K562 (cell line): ENCODE results near the gene ANO6. TPM values are rescaled to one million over a fixed set of nuclear protein-coding genes. Genes with fewer than 3 reads are reported as not detected.

ENCODE experiments used
- ATAC-seq: fragments of 200-7000 bp; cut with Tn5 transposase; 3 replicates; pipeline ENCODE4 v1.9.1; 2020; ENCODE audit warnings: moderate library complexity
- BruUV-seq: library from RNA; stranded (reverse); fragments of 400-500 nt; replicated peaks from 2 replicates; lab custom pipeline; 2021; lab: Mats Ljungman, UMichigan
- CTCF ChIA-PET: fragments of 300-600 bp; formaldehyde crosslinking; extraction: SDS; loops from one replicate; lab custom pipeline; 2021; ENCODE audit warnings: low intra/inter-chr PET ratio; lab: Yijun Ruan, JAX
- POLR2A ChIA-PET: fragments of 300-600, 350-650 bp; sonication (Branson Sonifier 250); formaldehyde crosslinking; extraction: SDS; loops from one replicate; lab custom pipeline; 2021; ENCODE audit warnings: antibody characterized with exemption, inconsistent platforms; lab: Yijun Ruan, JAX
- DNase-seq, 4 experiments: peaks; one replicate each; pipeline versions ENCODE4 v3.0.0 to v3.0.0-alpha.2; 2011 to 2018; ENCODE audit warnings: low spot score in 3 of 4, mixed read lengths in 3 of 4; ENCODE audit errors: extremely low read depth in 1 of 4
- FAIRE-seq: peaks from 2 replicates; lab custom pipeline; 2011; peaks lifted over from hg19 to GRCh38; lab: Jason Lieb, UNC
- H2AFZ ChIP-seq: 2 replicates; pipeline ENCODE4 v1.6.0; 2011; ENCODE audit warnings: low read depth, low read length, control low read depth, inconsistent platforms
- H3K27ac ChIP-seq: fragments of 200-600 bp; 3 replicates; pipeline ENCODE4 v1.8.0; 2011; ENCODE audit warnings: low read depth, mild to moderate bottlenecking, control low read depth, inconsistent platforms, low read length, moderate library complexity, mixed read lengths; ENCODE audit errors: extremely low read depth
- H3K27me3 ChIP-seq, 2 experiments: fragments of 300-600 bp in 1 of 2; 2 replicates in 1 of 2; 3 replicates in 1 of 2; pipeline versions ENCODE4 v1.6.0 to v1.8.0; 2011; ENCODE audit warnings: inconsistent platforms in 2 of 2, low read length in 2 of 2, mild to moderate bottlenecking in 1 of 2, mixed read lengths in 1 of 2, moderate library complexity in 1 of 2; ENCODE audit not compliant: control insufficient read depth in 2 of 2, insufficient read depth in 2 of 2
- H3K36me3 ChIP-seq: fragments of 300-600 bp; 3 replicates; pipeline ENCODE4 v1.8.0; 2011; ENCODE audit warnings: mild to moderate bottlenecking, low read length, inconsistent platforms; ENCODE audit not compliant: control insufficient read depth, insufficient read depth
- H3K4me1 ChIP-seq, 2 experiments: fragments of 200-600 bp in 1 of 2; replicated peaks in 1 of 2; 2 replicates in 1 of 2; 3 replicates in 1 of 2; pipeline versions ENCODE4 v1.5.1 to v1.8.0; 2011; ENCODE audit warnings: inconsistent platforms in 2 of 2, low read length in 2 of 2, mild to moderate bottlenecking in 1 of 2, mixed read lengths in 1 of 2, moderate library complexity in 1 of 2; ENCODE audit not compliant: control insufficient read depth in 2 of 2, insufficient read depth in 2 of 2
- H3K4me2 ChIP-seq: 2 replicates; pipeline ENCODE4 v1.6.1; 2011; ENCODE audit warnings: low read length, control low read depth, inconsistent platforms, mixed read lengths; ENCODE audit not compliant: insufficient read depth
- H3K4me3 ChIP-seq: fragments of 200-600 bp; sonication (generic), shearing (Covaris generic); 2 replicates; pipeline ENCODE4 v1.5.1; 2016; ENCODE audit warnings: control low read depth, inconsistent platforms
- H3K79me2 ChIP-seq: fragments of 200-600 bp; 3 replicates; pipeline ENCODE4 v1.8.0; 2011; ENCODE audit warnings: low read length, inconsistent platforms; ENCODE audit not compliant: control insufficient read depth, insufficient read depth
- H3K9ac ChIP-seq, 2 experiments: 2 replicates each; pipeline versions ENCODE4 v1.6.0 to v1.6.1; 2011; ENCODE audit warnings: low read depth in 2 of 2, low read length in 2 of 2, control low read depth in 1 of 2, inconsistent platforms in 1 of 2, mild to moderate bottlenecking in 1 of 2, mixed read lengths in 1 of 2; ENCODE audit not compliant: insufficient read depth in 1 of 2
- H3K9me1 ChIP-seq: one replicate; pipeline ENCODE4 v1.6.0; 2011; ENCODE audit warnings: inconsistent platforms, mild to moderate bottlenecking, low read length, moderate library complexity; ENCODE audit not compliant: control insufficient read depth, insufficient read depth
- H3K9me3 ChIP-seq: replicated peaks from 2 replicates; pipeline ENCODE4 v1.5.1; 2011; ENCODE audit warnings: low read depth, low read length, inconsistent platforms; ENCODE audit not compliant: control insufficient read depth, insufficient read depth
- H4K20me1 ChIP-seq: replicated peaks from 2 replicates; pipeline ENCODE4 v1.6.1; 2011; ENCODE audit warnings: low read length, inconsistent platforms, mixed read lengths; ENCODE audit not compliant: control insufficient read depth, insufficient read depth
- DLX4 ChIP-seq: fragments of 250-450 bp; sonication (Bioruptor Pico); IDR thresholded peaks from 2 replicates; pipeline ENCODE4 v1.6.1; 2021; ENCODE audit warnings: mild to moderate bottlenecking
- HDAC2 ChIP-seq: fragments of 450-650 bp; IDR thresholded peaks from 2 replicates; pipeline ENCODE4 v1.6.1; 2016; ENCODE audit warnings: mild to moderate bottlenecking
- HDAC3 ChIP-seq: fragments of 450-650 bp; IDR thresholded peaks from 2 replicates; pipeline ENCODE4 v1.6.1; 2018; ENCODE audit warnings: borderline replicate concordance, mild to moderate bottlenecking, moderate library complexity; ENCODE audit not compliant: partially characterized antibody
- HEY1 ChIP-seq: fragments of 250-450 bp; sonication (Bioruptor Pico); IDR thresholded peaks from 2 replicates; pipeline ENCODE4 v1.5.0; 2020; ENCODE audit warnings: mild to moderate bottlenecking, moderate library complexity, borderline replicate concordance
- MIER1 ChIP-seq: fragments of 450-650 bp; IDR thresholded peaks from 2 replicates; pipeline ENCODE4 v1.6.1; 2016; ENCODE audit warnings: antibody characterized with exemption, mild to moderate bottlenecking, low read depth
- NFE2L1 ChIP-seq: fragments of 450-650 bp; IDR thresholded peaks from 2 replicates; pipeline ENCODE4 v1.6.1; 2016; ENCODE audit warnings: missing genetic modification characterization, low read depth, mild to moderate bottlenecking, missing compliant biosample characterization, moderate library complexity, borderline replicate concordance
- REST ChIP-seq, 2 experiments: fragments of 450-650 bp; formaldehyde crosslinking in 1 of 2; IDR thresholded peaks; 2 replicates each; pipeline versions ENCODE4 v1.4.0 to v1.6.1; 2014 to 2020; ENCODE audit warnings: mild to moderate bottlenecking in 2 of 2, borderline replicate concordance in 1 of 2, low read depth in 1 of 2
- RHOXF2B ChIP-seq: fragments of 250-450 bp; sonication (Bioruptor Pico); conservative IDR thresholded peaks from 2 replicates; pipeline ENCODE4 v1.5.1; 2021
- SMARCC2 ChIP-seq: fragments of 450-650 bp; IDR thresholded peaks from 2 replicates; pipeline ENCODE4 v1.6.1; 2017; ENCODE audit warnings: antibody characterized with exemption, moderate library complexity, mild to moderate bottlenecking, low read depth
- STAT6 ChIP-seq: sonication (generic); formaldehyde crosslinking; IDR thresholded peaks from 2 replicates; pipeline ENCODE4 v1.8.1; 2023; ENCODE audit warnings: mild to moderate bottlenecking, missing genetic modification reagents
- ZNF436 ChIP-seq: fragments of 250-450, 450-650 bp; sonication (Bioruptor Pico); formaldehyde crosslinking; IDR thresholded peaks from 2 replicates; pipeline ENCODE4 v1.7.0; 2020; ENCODE audit warnings: mild to moderate bottlenecking
- ZNF583 ChIP-seq: fragments of 250-450 bp; sonication (Bioruptor Pico); IDR thresholded peaks from 2 replicates; pipeline ENCODE4 v1.4.0; 2020
- WGBS: fragments of 100-300 bp; shearing (Covaris generic); methylation state at CpG from one replicate; pipeline ENCODE4 v1.1.6; 2016; ENCODE audit warnings: low coverage, mixed read lengths; ENCODE audit not compliant: insufficient coverage; ENCODE audit errors: missing lambda C conversion rate; 5-methylcytosine and 5-hydroxymethylcytosine counted together
- in situ Hi-C: fragments of 300-500 bp; cut with MboI; formaldehyde crosslinking; loops from 4 replicates; pipeline ENCODE4 v1.15.0; 2018; ENCODE audit warnings: inconsistent platforms, mixed read lengths
- intact Hi-C: fragments of 100-400 bp; cut with micrococcal nuclease; formaldehyde crosslinking; loops from 2 replicates; pipeline ENCODE4 v1.14.2; 2022
- polyA plus RNA-seq, 8 experiments: library from polyadenylated mRNA; depleted of rRNA in 4 of 8; stranded (reverse) in 5 of 8; unstranded in 3 of 8; fragments of >200 nt; fragmentation: Nextera tagmentation in 2 of 8; fragmentation: Illumina TruSeq in 1 of 8; extraction: Ambion mirVana in 2 of 8; extraction: Trizol in 1 of 8; gene quantifications; 2 replicates each; pipeline versions ENCODE4 v1.2.1 to v1.2.3, GENCODE V29; 2011 to 2014; ENCODE audit warnings: inconsistent platforms in 1 of 8, missing spikeins in 1 of 8
- total RNA-seq, 7 experiments: library from RNA; depleted of rRNA in 6 of 7; stranded (reverse); fragments of >200 nt in 6 of 7; fragmentation: Illumina TruSeq in 2 of 7; extraction: Trizol in 2 of 7; gene quantifications; 2 replicates each; pipeline versions ENCODE4 v1.2.1 to v1.2.3, GENCODE V29; 2011 to 2021; ENCODE audit warnings: low replicate concordance in 1 of 7

The ANO6 gene
- total and polyA plus RNA-seq, 9 of the 15 experiments (the other 6 are each of a cell fraction or from before 2014, with no cell fraction given) = 3.5 to 24.7 (median 20.3) TPM

- in situ Hi-C loops (no loop called here), intact Hi-C loops (no loop called here)
- peaks cover 9% of the 10 kb centered on the region; the same call in 2 of the 3 replicates for H3K79me2 ChIP-seq
- CTCF ChIA-PET = no interaction called here
- no peak overlapping the region for H2AFZ ChIP-seq
- no peaks in the 10 kb centered on the region for H3K27me3 ChIP-seq
- H3K4me1 ChIP-seq = peaks cover 0 to 3% of the 10 kb centered on the region in 2 experiments; a peak in 1 of 5 replicates
- no peak for FAIRE-seq
- BruUV-seq = no TSS peak
- no peak for ATAC-seq
- no peaks in the 10 kb centered on the region for H3K9me3 ChIP-seq
- H4K20me1 ChIP-seq = no peaks in the 10 kb centered on the region
- no peak overlapping the region for H3K4me3 ChIP-seq
- WGBS = 83% methylated on average over 3 of the region's 3 CpGs
- H3K27ac ChIP-seq = no peak overlapping the region
- H3K9ac ChIP-seq = no peak overlapping the region
- H3K4me2 ChIP-seq = no peak overlapping the region
- POLR2A ChIA-PET = interaction anchor here (1.4 kb wide), 1 partner anchor 13 kb away, joined by 3 read pairs; no protein-coding TSS in a partner anchor
- no peak for DNase-seq
- no peaks in the 10 kb centered on the region for H3K9me1 ChIP-seq
- H3K36me3 ChIP-seq = no peaks in the 10 kb centered on the region
- no peak for TF ChIP-seq HDAC2
- TF ChIP-seq SMARCC2 = no peak
- TF ChIP-seq HEY1 (CRISPR knock-in tag) = no peak
- no peak for TF ChIP-seq DLX4 (CRISPR knock-in tag)
- TF ChIP-seq RHOXF2B (CRISPR knock-in tag) = no peak
- TF ChIP-seq ZNF583 (CRISPR knock-in tag) = no peak
- TF ChIP-seq MIER1 = no peak
- no peak for TF ChIP-seq STAT6
- no peak for TF ChIP-seq REST (IDR thresholded peaks at IDR 0.05; ENCODE audit: borderline replicate concordance)
- no peak for TF ChIP-seq REST (CRISPR knock-in tag; IDR thresholded peaks at IDR 0.05; ENCODE audit: low read depth)
- TF ChIP-seq ZNF436 (CRISPR knock-in tag) = no peak
- no peak for TF ChIP-seq HDAC3
- TF ChIP-seq NFE2L1 (tag) = no peak
Observed at GRCh38 chr12:45246236-45246635, 30.3 kb downstream of the ANO6 start.
